ENCODE data around the gene TMPRSS7. TPM values are rescaled to one million over a fixed set of nuclear protein-coding genes. Genes with fewer than 3 reads are reported as not detected.

TMPRSS7 gene
- total RNA-seq, 1 donor, result not detected

Other genes starting within 250 kb of the TMPRSS7 start
- 14.1 TPM for gene PHLDB2, start 175.5 kb upstream of the TMPRSS7 start, total RNA-seq
- gene ABHD10, start 55.7 kb upstream of the TMPRSS7 start, total RNA-seq, result 27.3 TPM
- gene TAGLN3, start 35.8 kb upstream of the TMPRSS7 start, total RNA-seq, result not detected
- gene C3orf52, start 51.7 kb downstream of the TMPRSS7 start, total RNA-seq, result 1.3 TPM
- 6.4 TPM for gene GCSAM, start 98.5 kb downstream of the TMPRSS7 start, total RNA-seq

Measured in mononuclear cell (primary cell).